Measurements from ENCODE around the gene CTNNA3.
"Not testable (repeated sequence)": the region's sequence is repeated elsewhere in the genome, so short reads cannot be mapped to it uniquely, and the experiment has no call there.

The CTNNA3 gene

DNA sequence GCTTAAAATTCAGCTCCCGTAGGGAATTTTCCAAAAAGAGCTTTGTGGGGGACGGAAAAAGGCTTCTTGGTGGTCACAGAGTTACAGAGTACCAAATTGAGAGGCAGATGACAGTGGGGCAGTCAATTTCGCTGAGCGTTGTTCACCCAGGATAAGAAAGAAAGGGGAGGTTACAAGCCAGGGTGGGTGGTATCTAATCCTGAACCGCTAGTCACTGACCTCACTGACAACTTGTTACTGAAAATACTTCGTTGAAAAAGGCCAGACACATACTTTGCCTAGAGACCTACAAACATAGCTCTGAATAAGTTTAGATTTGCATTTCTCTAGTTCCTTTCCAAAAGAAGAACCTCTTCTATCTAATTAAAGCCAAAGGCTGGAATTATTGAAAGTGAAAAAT, at the start of gene CTNNA3:
Gene CTNNA3 (minus strand): TSS at position 167 of the 400 bp plus-strand sequence.
- DNase-seq: no peak

DNA sequence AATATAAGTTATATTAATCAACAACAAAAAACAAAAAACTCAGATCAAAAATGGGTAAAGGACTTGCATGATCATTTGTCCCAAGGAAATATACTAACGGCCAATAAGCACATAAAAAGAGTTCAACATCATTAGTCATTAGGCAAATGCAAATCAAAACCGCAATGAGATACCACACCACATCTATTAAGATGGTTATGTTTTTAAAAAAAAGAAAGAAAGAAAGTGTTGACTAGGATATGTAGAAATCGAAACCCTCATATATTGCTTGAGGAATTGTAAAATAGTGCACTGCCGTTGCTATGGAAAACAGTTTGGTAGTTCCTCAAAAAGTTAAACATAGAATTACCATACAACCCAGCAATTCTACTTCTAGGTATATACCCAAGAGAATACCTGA, 39.4 kb upstream of the CTNNA3 start:
- DNase-seq: no peak

DNA sequence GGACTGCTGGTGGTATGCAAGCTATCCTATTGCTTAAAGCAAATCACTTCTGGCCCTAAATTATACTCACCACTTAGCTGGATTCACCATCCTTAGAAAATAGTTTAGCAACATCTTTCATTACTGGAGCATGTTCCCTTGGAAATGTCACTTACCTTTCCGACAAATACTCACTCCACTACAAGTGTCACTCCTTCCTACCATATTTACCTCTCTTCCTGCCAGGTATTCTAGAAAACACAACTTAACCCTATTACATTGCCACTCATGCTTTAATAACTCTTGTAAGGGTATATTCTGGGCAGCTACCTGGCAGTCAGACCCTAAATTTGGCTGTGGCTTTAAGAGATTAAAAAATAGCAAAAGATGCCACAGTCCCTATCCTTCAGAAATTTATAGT, 37.5 kb upstream of the CTNNA3 start:
- no peak for DNase-seq

DNA sequence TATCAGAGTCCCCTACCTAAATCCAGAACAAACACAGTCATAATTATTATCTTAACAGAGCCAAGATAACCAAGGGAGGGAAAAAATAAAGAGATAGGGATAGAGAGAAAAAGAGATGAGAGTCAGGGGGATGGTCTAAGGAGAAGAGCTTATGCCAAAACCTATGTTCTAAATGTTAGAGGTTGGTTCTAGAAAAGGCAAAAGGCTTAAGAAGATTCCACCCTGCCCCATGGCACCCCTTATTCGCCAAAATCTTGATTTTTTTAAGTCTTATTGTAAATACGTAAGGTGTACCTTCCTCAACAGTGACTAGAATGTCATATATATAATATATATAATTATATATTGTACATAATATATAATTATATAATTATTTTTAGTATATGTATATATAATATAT, 29.6 kb upstream of the CTNNA3 start:
- DNase-seq: no peak

DNA sequence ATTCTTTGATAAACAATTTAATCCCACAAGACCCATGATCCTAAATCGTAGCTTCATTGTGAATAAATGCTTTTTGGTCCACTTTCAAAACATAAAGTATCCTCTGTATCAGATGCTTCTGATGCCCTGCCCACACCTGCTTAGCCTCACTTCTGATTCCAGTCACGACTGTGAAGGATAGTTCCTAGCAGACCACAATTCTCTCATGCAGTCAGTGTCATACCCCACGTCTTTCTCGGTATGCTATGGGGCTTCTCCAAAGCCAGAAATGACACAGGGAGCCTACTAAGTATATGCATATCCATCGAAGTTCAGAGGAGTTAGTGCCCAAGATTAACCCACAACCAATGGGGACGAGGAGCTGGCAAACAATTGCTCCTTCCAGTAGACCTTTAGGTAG, 27.6 kb upstream of the CTNNA3 start:
- DNase-seq: no peak

DNA sequence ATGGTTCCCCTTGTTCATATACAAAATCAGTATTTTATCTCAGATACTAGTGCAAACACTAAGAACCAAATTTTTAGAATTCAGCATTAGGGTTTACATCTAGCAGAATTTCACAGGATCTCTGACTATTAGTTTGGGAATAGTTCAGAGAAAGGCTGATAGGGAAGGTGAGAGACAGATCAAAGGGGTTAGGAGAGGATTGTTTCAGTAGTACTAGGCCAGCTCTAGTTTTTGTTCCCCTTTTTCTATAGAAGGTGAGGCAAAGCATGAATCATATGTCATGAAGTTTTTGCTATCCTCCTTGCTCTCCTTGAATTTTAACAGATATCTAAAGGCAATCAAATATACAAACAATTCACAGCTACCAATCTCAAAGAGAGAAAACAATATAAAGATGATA, 26.1 kb upstream of the CTNNA3 start:
- DNase-seq: no peak

DNA sequence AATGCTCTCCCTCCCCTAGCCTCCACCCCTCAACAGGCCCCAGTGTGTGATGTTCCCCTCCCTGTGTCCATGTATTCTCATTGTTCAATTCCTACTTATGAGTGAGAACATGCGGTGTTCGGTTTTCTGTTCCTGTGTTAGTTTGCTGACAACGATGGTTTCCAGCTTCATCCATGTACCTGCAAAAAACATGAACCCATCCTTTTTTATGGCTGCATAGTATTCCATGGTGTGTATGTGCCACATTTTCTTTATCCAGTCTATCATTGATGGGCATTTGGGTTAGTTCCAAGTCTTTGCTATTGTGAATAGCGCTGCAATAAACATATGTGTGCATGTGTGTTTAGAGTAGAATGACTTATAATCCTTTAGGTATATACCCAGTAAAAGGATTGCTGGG, 20.5 kb upstream of the CTNNA3 start:
- DNase-seq: not testable (repeated sequence)

DNA sequence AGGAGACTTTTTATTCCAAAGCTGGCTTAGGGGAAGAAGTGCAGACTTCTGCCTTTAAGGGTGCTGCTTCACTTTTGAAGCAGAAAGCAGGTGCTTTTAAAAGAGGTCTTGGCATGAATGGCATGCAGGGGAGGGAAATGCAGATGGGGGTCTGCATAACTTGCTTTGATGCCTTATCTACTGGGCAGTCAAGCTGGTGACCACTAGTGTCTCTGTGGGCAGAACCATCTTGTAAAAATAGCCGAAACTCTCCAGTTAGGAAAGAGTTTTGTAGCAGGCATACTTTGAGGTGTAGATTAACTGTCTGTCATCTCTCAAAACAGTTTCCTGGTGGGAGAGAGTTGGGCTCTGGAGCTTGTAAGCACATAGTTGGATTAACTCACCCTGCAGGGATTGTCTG, 9.9 kb upstream of the CTNNA3 start:
- no peak for DNase-seq

DNA sequence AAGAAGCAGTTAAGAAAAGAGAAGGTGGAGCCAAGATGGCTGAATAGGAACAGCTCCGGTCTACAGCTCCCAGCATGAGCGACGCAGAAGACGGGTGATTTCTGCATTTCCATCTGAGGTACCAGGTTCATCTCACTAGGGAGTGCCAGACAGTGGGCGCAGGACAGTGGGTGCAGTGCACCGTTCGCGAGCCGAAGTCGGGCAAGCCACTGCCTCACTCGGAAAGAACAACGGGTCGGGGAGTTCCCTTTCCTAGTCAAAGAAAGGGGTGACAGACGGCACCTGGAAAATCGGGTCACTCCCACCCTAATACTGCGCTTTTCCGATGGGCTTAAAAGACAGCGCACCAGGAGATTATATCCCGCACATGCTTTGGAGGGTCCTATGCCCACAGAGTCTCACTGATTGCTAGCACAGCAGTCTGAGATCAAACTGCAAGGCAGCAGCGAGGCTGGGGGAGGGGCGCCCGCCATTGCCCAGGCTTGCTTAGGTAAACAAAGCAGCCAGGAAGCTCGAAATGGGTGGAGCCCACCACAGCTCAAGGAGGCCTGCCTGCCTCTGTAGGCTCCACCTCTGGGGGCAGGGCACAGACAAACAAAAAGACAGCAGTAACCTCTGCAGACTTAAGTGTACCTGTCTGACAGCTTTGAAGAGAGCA, 3.7 kb upstream of the CTNNA3 start:
- not testable (repeated sequence) for DNase-seq

DNA sequence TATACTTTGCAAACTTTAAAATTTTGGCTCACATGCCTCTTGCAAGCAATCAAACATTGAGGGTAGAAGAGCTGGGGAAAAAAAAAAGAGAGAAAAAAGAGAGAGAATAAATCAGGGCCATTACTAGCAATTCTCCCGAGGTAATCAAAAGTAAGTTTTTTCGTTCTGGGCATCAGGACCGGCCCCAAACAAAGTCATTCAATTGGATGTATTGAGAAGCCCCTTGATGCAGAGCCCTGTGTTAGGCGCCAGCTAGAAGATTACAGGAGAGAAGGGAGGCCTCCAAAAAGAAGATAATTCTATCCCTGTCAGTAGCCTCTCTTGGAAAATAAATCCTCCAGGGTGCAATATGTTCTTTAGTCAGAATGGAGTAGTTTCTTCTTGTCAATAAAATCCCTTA, 2.2 kb upstream of the CTNNA3 start:
- no peak for DNase-seq

DNA sequence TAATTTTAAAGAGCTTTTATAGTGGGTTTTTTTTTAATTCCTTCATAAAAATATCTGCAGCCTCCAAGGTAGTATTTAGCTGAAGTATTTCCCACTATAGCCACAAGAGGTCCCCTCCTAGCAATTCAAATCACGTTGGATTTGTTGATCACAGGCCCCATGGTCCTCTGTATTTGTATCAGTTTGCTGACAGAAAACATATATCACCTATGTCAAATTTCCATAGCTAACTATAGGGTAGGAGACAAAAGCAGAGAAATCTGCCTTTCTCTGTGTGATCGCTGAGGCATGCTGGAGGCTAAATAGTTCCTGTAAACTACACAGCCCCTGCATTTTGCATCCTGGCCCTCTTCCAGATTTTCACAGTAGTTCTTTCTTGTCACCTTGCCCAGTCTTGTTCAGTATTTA, 1.7 kb upstream of the CTNNA3 start:
- peak; percentile 26 for DNase-seq

DNA sequence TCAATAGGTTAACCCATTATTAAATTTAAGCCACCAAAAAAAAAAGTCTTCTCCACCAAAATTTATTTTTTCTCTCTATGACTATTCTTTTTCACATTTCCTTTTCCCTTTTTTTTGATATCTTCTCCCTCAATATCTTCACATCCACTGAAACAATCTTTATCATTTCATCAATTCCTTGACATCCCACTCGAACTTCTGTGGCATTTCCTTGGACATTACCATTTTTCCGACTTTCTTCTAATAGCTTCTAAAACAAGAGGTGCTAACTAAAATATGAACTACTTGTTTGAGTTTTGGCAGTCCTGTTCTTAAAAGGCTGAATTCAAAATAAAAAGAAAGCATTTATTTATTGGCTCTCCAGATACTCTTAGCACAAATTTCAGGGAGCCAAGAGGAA, 684 bp upstream of the CTNNA3 start:
- DNase-seq: no peak

DNA sequence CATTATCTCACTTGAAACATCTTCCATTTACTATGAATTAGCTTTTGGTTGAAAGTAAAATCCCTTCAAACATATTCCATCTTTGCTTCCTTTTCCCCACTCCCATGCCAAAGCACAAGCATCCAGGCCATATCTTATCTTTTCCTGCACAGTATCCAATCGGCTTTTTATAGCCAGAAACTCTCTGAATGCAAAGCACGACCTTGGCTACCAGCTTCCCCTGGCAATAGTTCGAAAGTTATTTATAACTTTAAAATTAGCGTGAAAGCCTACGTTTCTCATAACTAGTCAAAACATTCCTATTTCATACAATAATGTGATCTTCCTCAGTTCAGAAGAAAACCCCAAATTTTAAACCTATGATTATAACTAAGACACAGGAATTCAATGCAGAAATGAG, 440 bp downstream of the CTNNA3 start:
- no peak for DNase-seq

DNA sequence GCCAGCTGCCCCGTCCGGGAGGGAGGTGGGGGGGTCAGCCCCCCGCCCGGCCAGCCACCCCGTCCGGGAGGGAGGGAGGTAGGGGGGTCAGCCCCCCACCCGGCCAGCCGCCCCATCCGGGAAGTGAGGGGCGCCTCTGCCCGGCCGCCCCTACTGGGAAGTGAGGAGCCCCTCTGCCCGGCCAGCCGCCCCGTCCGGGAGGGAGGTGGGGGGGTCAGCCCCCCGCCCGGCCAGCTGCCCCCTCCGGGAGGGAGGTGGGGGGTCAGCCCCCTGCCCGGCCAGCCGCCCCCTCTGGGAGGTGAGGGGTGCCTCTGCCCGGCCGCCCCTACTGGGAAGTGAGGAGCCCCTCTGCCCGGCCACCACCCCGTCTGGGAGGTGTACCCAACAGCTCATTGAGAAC, 4.1 kb downstream of the CTNNA3 start:
- not testable (repeated sequence) for DNase-seq

DNA sequence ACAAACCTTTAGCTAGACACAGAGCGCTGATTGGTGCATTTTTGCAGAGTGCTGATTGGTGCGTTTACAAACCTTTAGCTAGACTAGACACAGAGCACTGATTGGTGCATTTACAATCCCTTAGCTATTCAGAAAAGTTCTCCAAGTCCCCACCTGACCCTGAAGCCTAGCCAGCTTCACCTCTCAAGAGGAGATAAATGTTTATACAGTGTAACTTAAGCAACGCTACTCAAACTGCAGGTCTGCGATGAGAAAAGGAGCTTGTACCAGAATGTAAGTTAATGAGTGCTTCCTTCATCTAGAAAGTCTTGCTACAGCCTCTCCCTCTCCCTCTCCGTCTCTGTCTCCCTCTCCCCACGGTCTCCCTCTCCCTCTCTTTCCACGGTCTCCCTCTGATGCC, 5.5 kb downstream of the CTNNA3 start:
- not testable (repeated sequence) for DNase-seq

DNA sequence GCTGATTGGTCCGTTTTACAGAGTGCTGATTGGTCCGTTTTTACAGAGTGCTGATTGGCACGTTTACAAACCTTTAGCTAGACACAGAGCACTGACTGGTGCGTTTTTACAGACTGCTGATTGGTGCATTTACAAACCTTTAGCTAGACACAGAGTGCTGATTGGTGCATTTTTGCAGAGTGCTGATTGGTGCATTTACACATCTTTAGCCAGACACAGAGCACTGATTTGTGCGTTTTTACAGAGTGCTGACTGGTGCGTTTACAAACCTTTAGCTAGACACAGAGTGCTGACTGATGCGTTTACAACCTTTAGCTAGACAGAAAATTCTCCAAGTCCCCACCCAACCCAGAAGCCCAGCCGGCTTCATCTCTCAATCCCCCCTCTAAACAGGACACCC, 11.9 kb downstream of the CTNNA3 start:
- not testable (repeated sequence) for DNase-seq

DNA sequence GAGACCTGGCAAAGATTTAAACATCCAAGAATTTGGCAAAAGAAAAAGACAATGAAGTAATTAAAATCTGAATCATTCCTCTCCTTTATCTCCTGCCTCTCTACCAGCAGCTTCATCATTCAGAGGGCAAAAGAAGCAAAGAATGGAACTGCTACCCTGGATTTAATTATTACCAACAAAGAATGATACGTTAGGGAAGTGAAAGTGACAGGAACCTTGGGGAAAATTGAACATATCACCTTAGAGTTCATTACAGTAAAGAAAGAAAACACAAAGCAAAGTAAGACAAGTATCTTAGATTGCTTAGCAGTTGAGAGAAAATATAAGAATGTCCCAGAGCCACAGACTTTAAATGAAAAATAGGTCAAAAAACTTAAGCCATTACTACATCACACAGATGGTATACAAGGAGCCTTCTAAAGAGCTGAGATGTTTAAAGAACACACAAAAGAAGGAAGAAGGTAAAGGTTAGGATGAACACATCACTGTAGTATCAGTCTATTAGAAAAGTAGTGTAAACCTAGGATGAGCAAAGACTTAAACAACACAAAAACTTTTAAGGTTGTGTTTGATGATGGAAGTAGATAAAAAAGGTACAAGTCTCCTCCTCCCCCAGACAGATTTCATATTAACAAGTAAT, 17.5 kb downstream of the CTNNA3 start:
- no peak for DNase-seq

DNA sequence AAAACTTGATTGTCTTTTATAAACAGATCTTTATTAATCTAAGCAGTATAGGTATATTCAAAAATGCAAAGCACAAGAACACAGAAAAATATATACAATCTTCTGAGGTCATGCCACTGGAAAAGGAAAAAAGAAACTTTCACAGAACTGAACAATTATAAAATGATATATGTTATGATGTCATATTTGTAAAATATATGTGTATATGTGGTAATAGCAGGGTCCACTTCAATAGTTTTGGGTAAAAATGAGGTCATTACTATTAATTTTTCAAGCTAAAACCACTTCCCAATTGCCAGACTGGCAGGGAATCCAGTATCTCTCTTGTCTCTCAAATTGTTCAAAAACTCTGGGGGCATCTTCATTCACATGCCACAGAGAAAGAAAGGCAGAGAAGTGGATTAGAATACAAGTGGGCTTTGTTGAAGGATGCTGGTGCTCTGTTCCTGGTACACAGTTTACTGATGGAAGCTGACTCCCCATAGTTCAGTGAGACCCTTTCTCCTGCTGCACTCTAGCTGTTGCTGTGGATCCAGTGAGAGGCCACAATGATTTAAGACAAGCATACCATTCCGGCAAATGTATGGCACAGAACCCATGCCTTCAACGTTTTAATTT, 19.7 kb downstream of the CTNNA3 start:
- DNase-seq: no peak

DNA sequence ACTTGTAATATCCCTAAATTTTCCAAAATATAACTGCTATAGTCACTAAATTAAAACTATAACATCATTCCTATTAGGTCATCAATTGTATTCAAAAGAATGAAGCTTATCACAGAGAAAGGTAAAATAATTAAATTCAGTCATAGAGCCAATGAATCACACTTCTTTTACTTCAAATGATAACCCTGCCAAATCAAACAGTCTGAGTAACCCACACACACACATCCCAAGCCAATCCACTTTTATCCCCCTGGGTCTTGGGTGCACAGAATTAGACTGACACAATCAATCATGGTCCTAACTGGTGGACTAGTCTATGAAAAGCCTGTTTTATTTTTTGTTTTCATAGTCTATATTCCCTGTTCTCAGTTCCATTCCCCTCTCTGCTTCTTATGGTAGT, 25.6 kb downstream of the CTNNA3 start:
- DNase-seq: no peak

DNA sequence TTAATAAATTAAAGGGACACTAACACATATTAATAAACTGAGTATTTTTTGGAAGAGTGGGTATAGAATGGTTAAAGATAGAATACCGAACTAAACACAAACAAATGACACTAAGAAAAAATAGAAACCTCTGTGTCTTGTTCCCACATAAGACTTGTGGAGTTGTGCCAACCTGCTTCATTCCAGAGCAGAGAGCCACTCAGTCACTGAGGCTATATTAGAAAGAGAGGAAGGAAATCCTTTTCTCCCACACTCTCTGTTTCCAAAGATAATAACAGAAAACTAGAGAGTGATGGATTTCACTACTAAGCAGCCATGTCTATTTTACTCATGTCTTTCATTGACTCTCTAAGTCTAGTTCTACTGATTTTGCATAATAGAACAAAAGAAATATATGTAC, 26.0 kb downstream of the CTNNA3 start:
- DNase-seq: no peak

DNA sequence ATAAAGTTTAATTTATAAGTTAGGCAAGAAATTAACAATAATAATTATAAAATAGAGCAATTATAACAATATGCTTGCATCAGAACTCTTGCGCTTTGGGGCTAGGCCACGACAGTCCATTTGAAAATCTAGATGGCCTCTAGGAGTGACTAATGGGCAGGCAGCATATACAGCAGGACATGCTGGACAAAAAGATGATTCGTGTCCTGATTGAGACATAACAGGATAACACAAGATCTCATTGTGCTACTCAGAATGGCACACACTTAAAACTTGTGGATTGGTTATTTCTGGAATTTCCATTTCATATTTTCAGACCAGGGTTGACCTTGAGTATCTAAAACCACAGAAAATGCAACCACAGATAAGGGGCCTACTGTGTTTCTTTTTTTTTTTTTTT, 27.5 kb downstream of the CTNNA3 start:
- DNase-seq: no peak

DNA sequence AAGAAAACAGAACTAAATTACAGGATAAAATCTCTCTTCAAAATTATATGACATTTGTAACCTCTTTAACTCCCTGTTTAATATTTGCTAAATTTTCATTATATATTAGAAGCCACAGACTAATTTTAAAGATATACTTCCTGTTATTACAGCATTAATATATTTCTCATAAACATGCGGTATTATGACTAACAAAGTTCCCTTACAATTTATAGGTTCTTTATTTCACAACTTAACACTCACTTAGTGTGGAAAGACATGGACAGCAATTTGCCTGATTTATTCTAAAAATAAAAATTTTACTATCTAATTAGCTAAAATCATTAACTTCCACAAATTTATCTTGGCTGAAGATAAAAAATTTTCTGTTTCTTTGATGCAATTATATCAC, 29.0 kb downstream of the CTNNA3 start:
- DNase-seq: no peak

DNA sequence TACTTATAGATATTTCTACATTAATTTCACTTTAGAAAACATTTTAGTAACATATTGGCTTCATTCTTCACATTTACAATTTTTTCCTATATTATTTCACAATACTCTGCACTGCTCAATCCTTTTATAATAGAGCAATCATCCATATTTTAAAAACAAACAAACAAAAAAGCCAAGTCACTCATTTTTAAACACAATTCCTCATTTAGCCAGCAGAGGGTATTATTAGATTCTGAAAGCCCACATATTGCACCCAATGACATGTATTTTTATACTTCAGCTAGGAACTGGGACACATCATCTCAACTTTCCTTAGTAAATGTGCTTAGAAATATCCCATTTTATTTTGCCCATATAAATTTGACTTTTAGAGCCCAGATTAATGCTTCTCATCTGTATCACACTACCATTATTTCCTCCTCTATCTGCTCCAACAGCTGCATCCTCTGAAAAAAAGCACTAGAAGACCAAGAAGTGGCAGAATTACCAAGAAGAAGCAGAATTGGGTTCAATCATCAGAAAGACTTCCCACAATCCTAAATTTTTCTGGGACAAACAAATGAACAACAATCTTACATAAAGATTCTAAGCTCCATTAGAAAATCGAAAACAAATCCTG, 29.5 kb downstream of the CTNNA3 start:
- DNase-seq: no peak

DNA sequence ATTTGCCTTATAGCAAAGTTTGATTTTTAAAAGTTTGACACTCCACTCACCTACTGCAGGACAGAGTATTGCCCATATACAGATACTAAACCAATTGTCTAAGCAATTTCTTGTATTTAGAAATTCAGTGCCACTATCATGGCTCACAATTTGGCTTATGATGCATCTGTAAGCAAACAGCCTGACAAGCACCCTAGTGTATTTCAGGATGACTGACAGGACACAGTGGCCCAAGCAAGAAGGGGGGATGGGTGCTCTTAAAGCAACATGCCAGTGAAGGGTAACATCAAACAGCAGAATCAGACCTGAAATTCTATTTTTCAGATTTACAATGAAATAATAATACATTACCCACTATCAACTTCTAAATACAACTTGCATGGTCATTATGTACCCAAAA, 30.5 kb downstream of the CTNNA3 start:
- DNase-seq: no peak
